ENCODE data around the gene COX6A1.

GRCh38 chr12:120469450-120470149, 31.7 kb downstream of the COX6A1 start, which contains the start of gene SRSF9:
- no peak for TF ChIP-seq OSR1 (CRISPR knock-in tag; IDR thresholded peaks at IDR 0.05)
- no peak for TF ChIP-seq TCF4 (CRISPR knock-in tag; IDR thresholded peaks at IDR 0.05; ENCODE audit: borderline replicate concordance)
- TF ChIP-seq ZNF8 (CRISPR knock-in tag; IDR thresholded peaks at IDR 0.05), result no peak
- TF ChIP-seq ZFP30 (CRISPR knock-in tag; IDR thresholded peaks at IDR 0.05), result no peak
- TF ChIP-seq POU6F1 (CRISPR knock-in tag; IDR thresholded peaks at IDR 0.05; ENCODE audit: borderline replicate concordance, low read depth), result no peak
- no peak for TF ChIP-seq CREB5 (CRISPR knock-in tag; IDR thresholded peaks at IDR 0.05; ENCODE audit: low read depth)
- TF ChIP-seq PATZ1 (CRISPR knock-in tag; IDR thresholded peaks at IDR 0.05; ENCODE audit: borderline replicate concordance), result peak; percentile 42; the same call in 1 of the 2 replicates
- TF ChIP-seq ESRRG (CRISPR knock-in tag; IDR thresholded peaks at IDR 0.05), result no peak
- TF ChIP-seq PPARA (CRISPR knock-in tag; IDR thresholded peaks at IDR 0.05; ENCODE audit: borderline replicate concordance), result no peak
